Left renal pelvis (tissue), 4 donors: Measurements from ENCODE around the gene ITGA8. TPM values are rescaled to one million over a fixed set of nuclear protein-coding genes. Genes with fewer than 3 reads are reported as not detected.
"Not testable (repeated sequence)": the region's sequence is repeated elsewhere in the genome, so short reads cannot be mapped to it uniquely, and the experiment has no call there.

Experiments
- DNase-seq, 4 donors: peaks; one replicate each; pipeline ENCODE4 v3.0.0-alpha.2; 2013; ENCODE audit warnings: low read depth in 4 of 4, low spot score in 3 of 4
- polyA plus RNA-seq, 4 donors: library from polyadenylated mRNA; unstranded; fragments of 120-200 nt; gene quantifications; one replicate each; pipeline ENCODE4 v1.2.1, GENCODE V29; 2013; ENCODE audit not compliant: insufficient read length in 4 of 4

The ITGA8 gene
- polyA plus RNA-seq, 4 donors, result 28.3 to 51.0 (median 43.9) TPM

GRCh38 chr10:15624401-15625196 is 95.1 kb downstream of the ITGA8 start:
- no peak for DNase-seq

DNA sequence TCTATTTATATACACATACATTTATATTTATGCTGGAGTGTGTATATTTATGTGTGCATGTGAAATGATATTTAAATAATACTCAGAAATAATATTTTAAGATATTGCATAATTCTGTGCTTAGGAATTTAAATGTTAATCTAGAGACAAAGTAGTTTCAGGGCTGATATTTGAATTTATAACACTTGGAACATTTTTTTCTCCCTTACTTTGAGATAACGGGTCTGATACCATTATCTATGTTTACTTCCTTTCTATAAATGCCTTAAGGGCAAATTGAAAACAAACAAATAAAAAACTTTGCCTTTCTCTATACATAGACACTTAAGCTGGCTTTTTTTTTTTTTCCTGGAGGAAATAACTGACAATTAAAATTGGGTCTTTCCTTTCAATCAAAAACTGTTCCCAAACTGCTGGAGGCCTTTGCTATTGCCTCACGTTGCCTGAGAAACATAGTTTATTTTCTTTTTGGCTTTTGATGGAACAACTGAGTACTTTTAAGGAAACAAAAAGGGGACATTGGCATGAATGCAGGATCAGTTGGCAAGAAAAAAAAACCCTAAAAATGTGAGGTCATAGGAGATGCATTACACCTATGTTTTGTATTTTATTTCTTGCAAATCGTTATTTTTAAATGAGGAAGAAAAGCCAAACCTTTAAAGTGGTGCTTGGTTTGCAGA is 98.7 kb downstream of the ITGA8 start:
- DNase-seq, result no peak

DNA sequence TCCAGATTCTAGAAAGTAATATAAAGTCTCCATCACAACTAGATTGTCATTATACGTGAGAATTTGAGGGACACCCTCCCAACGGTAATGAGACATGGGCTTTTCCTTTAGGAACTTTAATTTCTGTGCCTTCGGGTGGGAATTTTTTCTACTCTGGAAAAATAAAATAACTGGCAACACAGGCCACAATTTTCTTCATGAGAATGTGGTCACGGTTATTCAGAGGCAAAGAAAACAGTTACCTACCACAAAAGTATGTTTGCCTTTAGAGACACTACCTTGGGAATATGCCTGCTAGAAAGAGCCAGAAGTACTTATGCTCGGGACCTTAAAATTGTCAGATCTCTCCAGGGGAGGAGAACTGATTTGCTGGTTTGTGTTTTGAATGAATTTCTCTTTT is 99.4 kb downstream of the ITGA8 start:
- no peak for DNase-seq

- no peak for DNase-seq
These were observed 110.5 kb downstream of the ITGA8 start for GRCh38 chr10:15609246-15609645.

DNA sequence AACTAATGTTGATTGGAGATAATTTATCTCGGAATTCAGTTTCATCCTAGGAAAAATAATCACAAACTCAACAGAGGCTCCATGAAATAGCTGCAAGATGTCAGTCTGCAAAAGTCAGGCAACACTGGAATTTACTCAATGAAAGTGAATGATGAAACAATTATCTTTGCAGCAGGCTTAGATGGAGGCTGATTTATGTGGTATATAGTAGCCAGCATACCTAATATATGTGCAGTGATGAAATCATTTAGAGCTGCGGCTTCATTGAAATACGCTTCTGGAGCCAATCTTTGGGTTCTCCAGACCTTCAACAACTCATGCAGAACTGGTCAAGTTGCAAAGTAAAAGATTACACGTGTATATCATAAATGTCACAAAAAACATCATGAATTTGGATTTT is 113.3 kb downstream of the ITGA8 start:
- DNase-seq, result no peak

- no peak for DNase-seq
These were observed 113.9 kb downstream of the ITGA8 start for GRCh38 chr10:15605740-15606369.

GRCh38 chr10:15603446-15604011 is 116.2 kb downstream of the ITGA8 start:
- DNase-seq, result no peak

- no peak for DNase-seq
These were observed 117.9 kb downstream of the ITGA8 start for GRCh38 chr10:15601819-15602218.

DNA sequence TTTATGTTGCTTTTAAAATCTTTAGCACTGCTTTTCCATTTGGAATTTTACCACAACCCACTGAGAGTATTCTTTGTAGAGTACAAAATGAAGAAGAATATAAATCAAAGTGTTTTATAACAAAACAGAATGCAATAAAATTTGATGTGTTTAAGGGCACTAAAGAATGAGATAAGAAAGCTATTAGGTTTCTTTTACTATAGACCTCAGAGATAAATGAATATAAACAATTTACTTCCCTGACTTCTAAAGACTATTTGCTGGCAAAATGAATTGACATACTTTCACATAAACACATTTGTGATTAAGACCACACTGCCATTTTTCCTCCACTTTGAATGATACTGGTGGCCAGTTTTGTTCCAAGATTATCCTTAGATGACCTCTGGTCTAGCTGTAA is 124.5 kb downstream of the ITGA8 start:
- no peak for DNase-seq

GRCh38 chr10:15591937-15592336 is 127.8 kb downstream of the ITGA8 start:
- DNase-seq, result no peak

DNA sequence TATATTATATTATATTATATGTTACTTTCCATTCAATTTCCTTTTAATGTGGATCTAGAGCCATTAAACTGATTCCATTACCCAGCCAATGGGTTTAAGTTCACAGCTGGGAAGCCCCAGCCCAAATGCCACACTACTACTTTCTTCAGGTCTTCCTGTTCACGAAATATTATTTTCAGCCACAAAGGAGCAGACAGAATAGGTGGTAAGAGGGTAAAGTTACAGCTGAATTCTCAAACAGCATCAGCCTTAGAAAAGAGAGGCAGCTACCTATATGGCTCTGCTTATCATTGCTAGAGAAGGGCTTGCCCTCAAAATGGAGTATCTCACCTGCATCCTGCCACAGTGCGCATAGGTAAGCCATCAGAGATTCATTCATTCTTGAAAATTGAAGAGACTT is 128.3 kb downstream of the ITGA8 start:
- no peak for DNase-seq

- DNase-seq, result no peak
These were observed 130.8 kb downstream of the ITGA8 start for GRCh38 chr10:15588635-15589508.

GRCh38 chr10:15588151-15588550 is 131.6 kb downstream of the ITGA8 start:
- no peak for DNase-seq

DNA sequence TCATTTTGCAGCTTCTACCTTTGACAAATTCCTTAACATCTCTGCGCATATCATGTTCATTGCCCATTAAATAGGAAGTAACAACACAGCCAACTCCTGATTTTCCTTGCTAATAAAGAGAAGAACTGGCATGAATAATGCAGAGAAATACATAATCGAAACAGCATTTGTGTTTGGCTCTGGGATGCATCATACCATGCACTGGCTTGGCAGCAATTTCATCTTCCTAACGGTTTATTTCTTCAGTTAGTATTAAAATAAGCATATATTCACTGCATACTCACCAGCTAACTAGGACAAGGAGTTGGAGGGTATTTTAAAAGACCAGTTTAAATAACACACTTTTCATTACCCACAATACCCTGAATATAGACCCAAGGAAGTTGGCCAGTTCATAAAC is 132.5 kb downstream of the ITGA8 start:
- DNase-seq, result no peak

DNA sequence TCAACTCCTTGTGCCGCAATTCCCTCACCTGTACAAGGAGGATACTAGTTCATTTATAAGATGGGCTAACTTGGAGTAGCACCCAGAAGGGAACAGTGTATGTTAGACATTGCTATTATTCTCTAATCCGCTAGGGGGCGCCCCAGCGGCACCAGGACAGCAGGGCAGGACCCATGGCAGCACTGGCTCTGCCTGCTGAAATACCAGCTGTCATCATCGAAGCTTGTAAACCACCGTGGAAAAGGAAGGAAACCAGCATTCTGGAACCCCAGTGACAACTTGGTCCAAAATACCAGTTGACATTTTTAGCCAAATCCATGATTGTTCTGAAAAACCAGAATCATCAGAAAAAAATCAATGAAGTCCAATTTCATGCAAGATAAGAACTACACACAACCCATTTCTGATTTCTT is 134.4 kb downstream of the ITGA8 start:
- no peak for DNase-seq

DNA sequence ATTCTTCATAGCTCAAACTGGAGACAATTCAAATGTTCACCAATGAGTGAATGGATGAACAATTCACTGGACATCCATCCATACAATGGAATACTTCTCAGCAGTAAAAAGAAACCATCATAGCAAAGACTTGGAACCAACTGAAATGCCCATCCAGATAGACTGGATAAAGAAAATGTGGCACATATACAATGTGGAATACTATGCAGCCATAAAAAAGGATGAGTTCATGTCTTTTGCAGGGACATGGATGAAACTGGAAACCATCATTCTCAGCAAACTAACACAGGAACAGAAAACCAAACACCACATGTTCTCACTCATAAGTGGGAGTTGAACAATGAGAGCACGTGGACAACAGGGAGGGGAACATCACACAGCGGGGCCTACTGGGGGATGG is 136.8 kb downstream of the ITGA8 start:
- not testable (repeated sequence) for DNase-seq

GRCh38 chr10:15579605-15580004 is 140.1 kb downstream of the ITGA8 start:
- DNase-seq, result no peak

GRCh38 chr10:15572531-15573045 is 147.1 kb downstream of the ITGA8 start:
- DNase-seq, result no peak

- DNase-seq, result peak in 2 of 4 donors; percentile 41 to 45
These were observed 148.1 kb downstream of the ITGA8 start for GRCh38 chr10:15571575-15571974.

DNA sequence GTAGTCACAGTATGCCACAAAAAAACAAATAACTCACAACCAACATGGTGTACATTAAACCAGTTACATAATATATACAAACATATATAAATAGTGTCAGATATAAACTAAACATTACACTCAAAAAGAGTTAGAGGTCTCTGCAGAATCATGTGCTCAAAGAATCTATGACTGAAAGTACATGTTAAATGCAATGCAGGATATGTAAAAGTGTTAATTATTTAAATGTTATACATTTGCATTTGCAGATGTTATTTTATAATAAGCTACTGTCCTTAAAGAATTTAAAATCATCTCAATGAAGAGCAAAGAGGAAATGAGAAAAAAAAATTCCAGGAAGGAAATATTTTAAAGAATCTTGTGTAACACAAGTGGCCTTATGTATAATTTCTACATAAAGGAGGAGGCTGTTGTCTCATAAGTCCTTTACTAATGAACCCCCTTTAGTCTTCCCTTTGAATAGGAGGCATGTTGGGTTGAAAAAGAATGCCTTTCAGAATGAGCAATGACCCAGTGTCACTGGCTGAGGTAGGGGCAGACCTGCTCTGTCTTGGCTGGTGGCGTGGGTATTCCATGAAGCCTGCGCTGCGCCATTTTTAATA is 148.9 kb downstream of the ITGA8 start:
- no peak for DNase-seq
